ENCODE results near the gene SMYD3. TPM values are rescaled to one million over a fixed set of nuclear protein-coding genes. Genes with fewer than 3 reads are reported as not detected.

Gene SMYD3
- total RNA-seq, 2 donors from 2014 or later = 16.2 to 16.4 TPM

GRCh38 chr1:245987997-245988392 is 519.1 kb downstream of the SMYD3 start:
- Histone ChIP-seq H3K27me3 (no peaks in the 10 kb centered on the region), H3K36me3 (no peaks in the 10 kb centered on the region)
- no peak for DNase-seq

GRCh38 chr1:245987577-245987976 is 519.5 kb downstream of the SMYD3 start:
- no peak for DNase-seq
- H3K27me3 ChIP-seq = no peaks in the 10 kb centered on the region
- H3K36me3 ChIP-seq = no peaks in the 10 kb centered on the region
- no peaks in the 10 kb centered on the region for H3K4me1 ChIP-seq
- no peak overlapping the region for H3K9ac ChIP-seq (ENCODE audit: low read depth in 2 of 2, low read length in 2 of 2)
- no peak overlapping the region for H3K4me3 ChIP-seq
- H3K9me3 ChIP-seq = no peaks in the 10 kb centered on the region
- no peak for TF ChIP-seq CTCF (IDR thresholded peaks at IDR 0.05)
- intact Hi-C loops (cut with DNase I) = no loop called here
- no peak overlapping the region for H3K27ac ChIP-seq

More at GRCh38 chr1:245987997-245988392, 519.1 kb downstream of the SMYD3 start:
- Histone ChIP-seq H3K4me3 (no peak overlapping the region), H3K9ac (ENCODE audit: low read depth in 2 of 2, low read length in 2 of 2) (no peak overlapping the region), H3K27ac (no peak overlapping the region), H3K4me1 (no peaks in the 10 kb centered on the region), H3K9me3 (no peaks in the 10 kb centered on the region)
- intact Hi-C loops (cut with DNase I) = no loop called here
- TF ChIP-seq CTCF (IDR thresholded peaks at IDR 0.05) = no peak

- Histone ChIP-seq H3K27ac (no peak overlapping the region), H3K36me3 (no peaks in the 10 kb centered on the region), H3K9me3 (no peaks in the 10 kb centered on the region), H3K4me1 (no peaks in the 10 kb centered on the region), H3K9ac (ENCODE audit: low read depth in 2 of 2, low read length in 2 of 2) (no peak overlapping the region), H3K27me3 (no peaks in the 10 kb centered on the region), H3K4me3 (no peak overlapping the region)
- TF ChIP-seq CTCF (IDR thresholded peaks at IDR 0.05) = no peak
- intact Hi-C loops (cut with DNase I) = no loop called here
- DNase-seq = no peak
Observed at GRCh38 chr1:245987219-245987545, 519.9 kb downstream of the SMYD3 start.

GRCh38 chr1:245986404-245987218 is 520.5 kb downstream of the SMYD3 start:
- TF ChIP-seq CTCF (IDR thresholded peaks at IDR 0.05) = no peak
- intact Hi-C loops (cut with DNase I) = no loop called here
- Histone ChIP-seq H3K9me3 (no peaks in the 10 kb centered on the region), H3K27ac (no peak overlapping the region), H3K27me3 (no peaks in the 10 kb centered on the region), H3K4me1 (no peaks in the 10 kb centered on the region), H3K36me3 (no peaks in the 10 kb centered on the region), H3K4me3 (no peak overlapping the region), H3K9ac (ENCODE audit: low read depth in 2 of 2, low read length in 2 of 2) (no peak overlapping the region)
- DNase-seq = no peak

GRCh38 chr1:245984390-245985155 is 522.5 kb downstream of the SMYD3 start:
- Histone ChIP-seq H3K9me3 (no peaks in the 10 kb centered on the region), H3K4me3 (no peak overlapping the region), H3K4me1 (no peaks in the 10 kb centered on the region), H3K36me3 (no peaks in the 10 kb centered on the region), H3K9ac (ENCODE audit: low read depth in 2 of 2, low read length in 2 of 2) (no peak overlapping the region), H3K27me3 (no peaks in the 10 kb centered on the region), H3K27ac (no peak overlapping the region)
- no peak for TF ChIP-seq CTCF (IDR thresholded peaks at IDR 0.05)
- intact Hi-C loops (cut with DNase I) = no loop called here
- no peak for DNase-seq
